Hematopoietic multipotent progenitor cell treated with erythropoietin and hydrocortisone succinate and interleukin-3 and kit ligand, for 15 days (in vitro differentiated cells): ENCODE measurements around the gene NAV2.
"Not testable (repeated sequence)": the region's sequence is repeated elsewhere in the genome, so short reads cannot be mapped to it uniquely, and the experiment has no call there.

Source experiments
- DNase-seq: peaks from one replicate; pipeline ENCODE4 v3.0.0-alpha.2; 2015; ENCODE audit warnings: low spot score

Gene NAV2

DNA sequence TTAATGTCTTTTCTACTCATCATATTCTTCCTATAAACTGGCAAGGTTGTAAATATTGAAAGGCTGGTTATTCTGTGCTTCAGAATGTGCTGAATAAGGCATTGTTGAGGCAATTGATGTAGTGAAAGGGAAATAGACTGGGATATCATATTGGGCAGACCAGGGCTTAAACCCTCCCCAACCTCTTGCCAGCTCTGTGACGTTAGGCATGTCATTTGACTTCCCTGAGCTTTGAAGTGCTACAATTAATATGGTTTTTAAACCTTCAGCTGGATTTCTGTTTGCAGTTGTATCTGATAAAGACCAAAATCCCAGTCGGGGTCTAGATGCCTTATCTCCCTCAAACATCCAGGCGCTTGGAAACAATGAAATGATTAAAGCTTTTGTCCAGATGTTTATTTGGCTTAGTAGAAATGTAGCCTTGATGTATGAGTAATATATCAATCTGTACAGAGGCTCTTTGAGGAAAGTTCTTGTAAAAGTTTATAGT, 239.5 kb downstream of the NAV2 start:
- DNase-seq = no peak

DNA sequence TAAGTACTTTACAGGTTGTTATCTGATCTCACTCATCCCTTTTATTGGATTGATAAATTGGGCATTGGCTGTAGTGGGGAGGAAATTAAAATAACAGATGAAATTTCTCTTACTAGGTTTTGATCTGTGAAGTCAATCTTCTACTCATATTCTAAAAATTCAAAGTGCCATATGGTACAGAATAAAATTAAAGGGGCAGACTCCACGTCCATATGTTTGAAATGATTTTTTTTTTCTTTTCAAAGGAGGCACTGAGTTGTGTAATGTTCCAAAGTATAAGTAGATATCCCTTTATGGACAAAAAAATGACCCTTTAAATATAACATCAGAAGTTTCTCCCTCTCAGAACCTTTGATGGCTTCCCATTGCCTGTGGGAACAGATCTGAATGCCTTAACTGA, 240.3 kb downstream of the NAV2 start:
- no peak for DNase-seq

DNA sequence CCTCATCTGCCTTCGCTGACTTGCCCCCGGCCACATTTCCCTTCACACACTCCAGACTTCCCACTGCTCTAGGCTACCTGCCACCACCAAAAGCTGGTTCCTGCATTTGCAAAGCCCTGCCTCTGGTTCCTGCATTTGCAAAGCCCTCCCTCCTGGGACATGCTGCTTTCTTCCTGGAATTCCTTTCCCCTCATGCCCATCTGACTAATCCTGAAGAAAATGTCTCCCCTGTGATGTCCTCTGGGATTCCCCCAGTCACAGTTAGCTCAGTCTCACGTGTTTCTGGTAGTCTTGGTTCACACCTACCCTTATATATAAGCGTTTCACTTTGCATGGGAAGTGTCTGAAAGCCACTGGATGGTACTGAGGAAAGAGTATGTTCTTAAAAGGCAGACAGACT, 240.7 kb downstream of the NAV2 start:
- DNase-seq = no peak

DNA sequence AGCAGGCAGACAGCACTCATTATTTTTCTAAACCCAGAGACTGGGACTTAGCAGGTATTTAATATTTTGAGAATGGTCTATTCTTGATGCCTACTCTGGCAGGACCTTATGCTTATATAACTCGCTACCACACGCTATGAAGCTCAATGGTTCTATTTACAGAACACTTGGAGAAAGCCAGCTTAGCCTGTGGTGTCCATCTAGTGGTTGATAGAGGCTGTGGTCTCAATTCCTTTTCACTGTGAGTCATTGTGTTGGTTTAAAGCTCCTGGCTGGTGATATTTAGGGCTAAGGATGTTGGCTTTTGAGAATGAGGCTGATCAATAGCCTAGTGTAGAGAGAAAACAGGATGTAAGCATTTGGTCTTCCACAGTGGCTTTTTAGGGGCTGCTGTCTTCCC, 241.3 kb downstream of the NAV2 start:
- no peak for DNase-seq

DNA sequence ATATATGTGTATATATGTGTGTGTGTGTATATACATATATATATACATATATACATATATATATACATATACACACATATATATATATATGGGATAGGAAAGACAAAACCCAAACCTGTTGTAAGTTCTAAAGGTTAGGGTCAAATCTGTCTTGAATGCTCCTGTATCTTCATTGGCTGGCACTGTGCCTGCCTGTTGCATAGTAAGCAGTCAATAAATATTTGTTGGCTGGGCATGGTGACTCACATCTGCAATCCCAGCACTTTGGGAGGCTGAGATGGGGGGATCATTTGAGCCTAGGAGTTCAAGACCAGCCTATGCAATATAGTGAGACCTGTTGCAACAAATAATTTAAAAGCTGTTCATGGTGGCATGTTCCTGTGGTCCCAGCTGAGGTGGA, 242.3 kb downstream of the NAV2 start:
- DNase-seq = no peak

DNA sequence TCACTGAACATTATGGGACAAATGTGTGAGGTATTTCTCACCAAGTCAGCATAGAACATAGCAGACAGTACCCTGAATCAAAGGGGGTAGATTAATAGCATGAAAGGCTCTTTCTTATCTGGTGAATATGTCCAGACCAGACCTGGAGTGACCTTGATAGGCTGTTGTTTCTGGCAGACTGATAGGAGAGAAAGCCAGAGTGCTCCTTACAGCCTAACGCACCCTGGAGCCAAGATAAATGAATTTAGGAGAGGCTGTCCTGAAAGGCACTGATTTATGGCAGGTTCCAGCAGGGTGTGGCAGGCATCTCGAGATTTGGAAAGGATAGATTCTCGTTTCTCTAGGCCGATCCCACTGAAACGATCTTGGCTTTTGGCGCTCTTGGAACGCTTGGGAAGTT, 243.0 kb downstream of the NAV2 start:
- DNase-seq = no peak

DNA sequence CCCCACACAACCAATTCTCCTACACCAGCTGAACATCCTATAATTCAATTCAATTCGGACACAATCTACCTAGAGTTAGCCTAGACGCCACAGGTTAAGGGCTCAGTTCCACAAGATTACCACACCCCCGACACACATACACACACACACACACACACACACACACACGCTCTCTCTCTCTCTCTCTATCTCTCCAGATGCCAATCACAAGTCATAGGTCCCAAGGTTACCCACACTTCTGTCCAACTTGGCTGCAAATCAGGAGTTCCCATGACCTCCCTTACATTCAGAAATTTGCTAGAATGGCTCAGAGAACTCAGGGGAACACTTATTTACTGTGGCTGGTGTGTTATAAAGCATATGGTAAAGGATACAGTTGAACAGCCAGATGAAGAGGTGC, 243.6 kb downstream of the NAV2 start:
- DNase-seq = no peak

DNA sequence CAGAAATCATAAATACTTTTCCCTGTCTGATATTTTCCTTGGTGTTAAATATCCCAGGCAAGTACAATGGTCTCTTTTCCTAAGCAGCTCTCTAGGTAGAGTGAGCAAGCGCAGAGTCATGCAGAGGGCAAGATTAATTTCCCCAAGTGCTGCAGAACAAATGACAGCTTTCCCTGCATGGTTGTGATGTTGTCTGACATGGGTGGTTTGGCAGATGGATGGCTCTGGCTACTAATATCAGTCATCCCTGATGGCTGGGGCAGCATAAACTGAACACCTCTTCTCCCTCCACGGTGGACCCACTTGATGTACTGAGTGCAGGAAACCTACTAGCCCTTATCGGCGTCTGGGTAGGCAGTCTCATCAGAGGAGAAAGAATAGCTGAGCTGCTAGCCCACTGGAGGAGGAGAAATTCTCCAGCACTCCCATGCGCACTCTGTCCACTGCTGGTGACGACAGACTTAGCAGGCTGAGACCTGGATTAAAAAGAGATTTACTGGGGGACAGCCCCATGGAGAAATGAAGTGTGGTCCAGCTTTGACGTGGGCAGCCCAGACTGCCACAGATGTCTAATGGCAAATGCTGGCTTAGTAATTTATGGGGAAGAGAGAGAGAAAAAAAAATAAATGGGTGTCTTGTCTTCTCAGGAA, 244.8 kb downstream of the NAV2 start:
- no peak for DNase-seq

DNA sequence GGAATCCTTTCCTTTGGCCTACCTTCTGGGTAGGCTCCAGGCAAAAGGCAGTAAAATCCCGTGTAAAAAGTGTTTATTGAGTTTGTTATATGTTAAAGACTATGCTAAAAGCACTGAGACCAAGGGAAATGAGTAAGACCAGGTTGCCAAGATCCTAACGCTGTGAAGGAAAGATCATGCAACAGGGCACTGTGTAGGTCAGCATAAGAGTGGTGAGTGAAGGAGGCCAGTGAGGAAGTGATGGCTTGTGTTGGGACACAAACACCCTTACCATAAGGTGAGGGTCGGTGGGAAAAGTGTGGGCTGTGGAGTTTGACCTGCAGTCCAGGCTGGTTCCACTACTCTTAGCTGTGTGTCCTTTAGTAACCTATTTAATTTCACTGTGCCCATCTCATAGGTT, 245.6 kb downstream of the NAV2 start:
- DNase-seq = no peak

DNA sequence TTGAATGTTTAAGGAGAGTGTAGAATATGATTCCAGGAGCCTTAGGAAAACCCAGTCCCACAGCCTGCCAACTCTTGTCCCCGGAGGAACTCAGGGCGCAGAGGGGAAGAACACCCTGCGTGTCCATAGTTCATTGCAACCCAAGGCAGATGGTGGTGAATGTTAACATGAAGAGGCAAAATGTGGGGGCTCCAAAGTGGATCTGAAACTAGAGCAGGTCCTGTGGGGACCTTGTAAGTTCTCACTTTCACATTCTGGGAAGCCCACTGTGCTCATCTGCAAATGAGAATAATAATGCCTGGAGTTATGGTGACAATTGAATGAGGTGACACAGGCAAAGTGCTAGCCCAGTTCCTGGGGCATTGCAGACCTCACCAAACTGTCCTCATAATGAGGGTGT, 246.6 kb downstream of the NAV2 start:
- no peak for DNase-seq

DNA sequence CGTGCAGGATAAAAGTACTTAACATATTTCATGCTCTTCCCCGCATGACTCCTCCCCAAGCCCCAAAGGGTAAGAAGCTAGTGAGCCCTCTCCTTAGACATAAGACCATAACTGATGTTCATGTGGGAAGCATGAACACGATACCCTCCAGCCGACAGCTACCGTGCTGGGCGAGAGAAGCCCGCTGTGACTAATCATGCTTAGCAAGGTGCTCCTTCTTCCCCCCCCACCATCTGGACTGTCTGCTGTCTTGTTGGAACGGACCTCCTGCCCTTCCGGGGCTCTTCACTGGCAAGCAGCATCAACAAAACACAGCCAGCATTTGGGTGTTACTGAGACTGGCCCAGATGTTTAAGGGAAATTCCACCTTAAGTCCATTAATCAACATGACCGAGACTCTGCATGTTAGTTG, 247.0 kb downstream of the NAV2 start:
- no peak for DNase-seq

DNA sequence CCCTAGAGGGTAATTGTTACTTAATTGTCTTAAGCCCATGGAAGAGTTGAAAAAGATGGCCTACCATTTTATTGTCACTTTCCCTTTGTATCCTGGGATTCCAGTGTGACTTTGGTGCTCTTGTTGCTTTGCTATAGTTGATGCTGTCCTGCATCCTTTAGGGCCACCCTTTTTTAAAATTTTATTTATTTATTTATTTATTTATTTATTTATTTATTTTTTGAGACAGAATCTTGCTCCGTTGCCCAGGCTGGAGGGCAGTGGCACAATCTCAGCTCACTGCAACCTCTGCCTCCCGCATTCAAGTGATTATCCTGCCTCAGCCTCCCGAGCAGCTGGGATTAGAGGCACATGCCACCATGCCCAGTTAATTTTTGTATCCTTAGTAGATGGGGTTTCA, 247.8 kb downstream of the NAV2 start:
- not testable (repeated sequence) for DNase-seq

DNA sequence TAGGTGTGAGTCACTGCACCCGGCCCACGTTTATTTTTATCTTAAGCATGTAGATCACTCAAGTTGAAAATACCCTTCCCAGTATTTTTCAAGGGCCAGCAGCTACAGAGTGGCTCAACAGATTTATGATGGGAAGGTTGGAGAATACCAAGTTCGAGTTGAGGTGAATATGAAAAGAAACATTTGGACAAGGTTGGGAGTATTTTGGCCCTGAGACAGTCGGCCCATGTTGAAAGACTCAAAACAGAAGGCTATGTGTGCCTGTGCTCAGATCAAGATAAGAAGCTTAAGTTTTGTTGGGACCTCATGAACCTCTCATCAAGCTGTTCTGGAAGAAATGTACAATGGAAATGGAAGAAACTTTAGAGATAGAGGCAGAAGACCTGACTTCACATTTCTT, 248.6 kb downstream of the NAV2 start:
- DNase-seq = no peak

DNA sequence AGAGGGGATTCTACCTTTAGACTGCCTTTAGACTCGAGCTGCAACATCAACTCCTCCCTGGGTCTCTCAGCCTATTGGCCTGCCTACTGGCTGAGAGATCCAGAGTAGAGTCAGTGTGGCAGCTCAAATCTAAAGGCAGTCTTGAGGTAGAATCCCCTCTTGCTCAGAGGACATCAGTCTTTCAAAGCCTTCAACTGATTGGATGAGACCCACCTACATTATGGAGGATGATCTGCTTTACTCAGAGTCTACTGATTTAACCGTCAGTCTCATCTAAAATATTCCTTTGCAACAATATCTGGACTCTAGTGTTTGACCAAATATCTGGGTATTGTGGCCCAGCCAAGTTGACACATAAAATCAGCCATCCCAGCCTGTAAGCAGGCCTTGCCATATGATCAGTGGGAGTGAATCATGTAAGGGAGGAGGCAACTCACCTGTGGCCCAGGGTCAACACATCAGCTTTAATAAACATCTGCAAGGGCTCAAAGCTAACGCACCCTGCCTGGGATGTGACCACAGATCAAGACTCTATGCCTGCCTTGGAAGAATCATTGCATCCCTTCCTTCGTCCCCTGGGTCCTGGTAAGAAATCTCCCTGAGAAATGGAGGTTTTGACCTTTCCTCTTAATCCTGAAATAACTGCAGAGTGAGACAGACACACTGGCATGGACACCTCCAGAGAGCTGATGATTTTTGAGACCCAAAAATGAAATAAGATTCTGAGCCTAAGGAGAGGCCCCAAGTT, 249.6 kb downstream of the NAV2 start:
- no peak for DNase-seq

DNA sequence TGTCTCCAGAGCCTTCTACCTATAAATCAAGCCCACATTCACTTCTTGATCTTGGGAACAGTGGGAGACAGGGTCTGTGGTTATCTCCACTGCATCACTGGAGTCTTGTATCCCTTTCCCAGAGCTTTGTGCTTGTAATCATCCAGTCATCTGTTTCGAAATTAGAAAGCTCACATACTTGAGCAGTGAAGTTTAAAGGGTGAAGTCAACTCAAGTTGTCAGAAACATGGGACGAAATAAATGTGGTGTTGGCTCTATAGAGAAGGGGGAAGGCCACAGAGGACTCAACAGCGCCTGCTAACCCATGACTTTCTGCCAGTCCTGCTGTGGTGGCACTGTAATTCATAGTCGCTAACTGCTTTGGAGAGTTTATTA, 250.2 kb downstream of the NAV2 start:
- no peak for DNase-seq

DNA sequence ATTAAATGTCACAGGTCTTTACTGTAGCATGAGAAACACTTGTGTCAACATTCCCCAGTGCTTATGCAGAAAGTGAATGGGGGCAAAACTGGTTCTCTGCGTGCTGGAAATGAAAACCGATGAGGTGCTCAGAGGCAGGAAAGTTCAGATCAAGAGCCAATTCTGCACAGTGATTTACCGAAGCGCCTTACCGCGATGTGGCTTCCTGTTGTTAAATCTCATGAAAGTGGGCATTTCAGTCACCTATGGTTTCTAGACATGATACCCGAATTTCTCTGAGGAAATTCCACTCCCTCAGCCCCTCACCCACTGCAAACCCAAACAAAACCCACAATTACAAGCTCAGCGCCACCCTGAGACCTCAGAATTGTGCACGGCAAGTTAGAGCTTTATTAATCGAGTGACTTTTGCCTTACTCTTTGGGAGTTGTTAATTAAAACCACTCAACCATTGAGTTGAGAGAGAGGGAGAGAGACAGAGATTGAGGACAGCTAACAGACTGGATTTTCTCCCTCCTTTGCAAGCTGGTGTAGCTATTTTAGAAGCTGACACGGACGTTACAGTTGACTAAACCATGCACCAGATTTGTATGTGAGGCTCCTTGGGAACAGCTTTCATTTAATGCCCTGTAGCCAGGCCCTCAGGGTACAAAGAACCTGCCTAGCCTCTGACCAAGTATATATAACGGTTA, 251.2 kb downstream of the NAV2 start:
- no peak for DNase-seq

DNA sequence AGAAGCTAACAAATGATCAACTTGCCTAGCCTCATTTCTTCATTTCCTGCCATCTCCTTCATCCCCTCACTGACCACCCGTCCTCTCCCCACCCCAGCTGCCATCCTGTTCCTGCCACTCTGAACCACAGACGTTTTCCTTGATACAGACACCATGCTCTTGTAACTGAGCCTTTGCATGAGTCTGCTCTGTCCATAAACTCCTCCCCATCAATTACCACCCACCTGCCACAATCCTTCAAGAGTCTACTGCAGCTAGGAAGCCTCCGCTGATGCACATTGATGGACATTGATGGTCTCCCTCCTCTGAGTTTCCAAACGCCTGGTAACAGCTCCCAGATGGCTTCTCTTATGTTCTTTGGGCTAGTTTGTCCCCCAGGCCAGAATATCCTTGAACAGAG, 253.8 kb downstream of the NAV2 start:
- DNase-seq = no peak

DNA sequence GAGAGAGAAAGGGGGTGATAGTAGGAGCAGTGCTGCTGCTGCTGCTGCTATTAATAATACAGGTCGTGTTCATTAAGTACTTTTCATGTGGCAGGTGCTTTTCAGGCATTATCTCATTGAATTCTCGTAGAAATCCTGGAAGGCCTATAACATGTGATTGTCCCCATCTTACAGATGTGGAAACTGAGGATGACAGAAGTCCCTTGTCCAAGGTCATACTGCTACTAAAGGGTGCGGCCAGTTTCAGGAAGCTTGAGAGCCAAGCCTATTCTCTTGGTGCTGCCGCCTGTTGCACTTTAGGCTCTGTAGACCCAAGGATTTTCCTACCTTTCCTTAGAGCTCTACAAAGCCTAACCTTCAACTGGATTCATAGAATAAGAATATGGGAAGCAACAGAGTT, 254.3 kb downstream of the NAV2 start:
- no peak for DNase-seq

DNA sequence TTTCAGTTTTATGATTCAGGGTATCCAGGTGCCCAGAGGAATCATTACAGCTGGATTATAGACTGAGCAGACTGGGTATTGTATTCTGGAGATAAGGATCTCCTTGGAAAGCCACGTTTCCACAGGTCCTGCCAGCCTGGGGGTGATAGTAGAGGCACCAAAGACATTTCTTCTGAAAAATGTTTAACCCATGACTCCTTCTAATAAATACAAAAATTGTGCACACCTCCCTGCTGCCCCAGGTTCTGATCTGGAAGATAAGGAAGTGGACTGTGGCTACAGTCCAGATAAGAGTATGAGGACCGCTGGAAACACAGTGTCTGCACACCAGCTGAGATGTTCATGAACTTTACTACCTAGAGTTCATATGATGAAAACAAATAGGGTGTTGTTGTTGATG, 255.2 kb downstream of the NAV2 start:
- no peak for DNase-seq

DNA sequence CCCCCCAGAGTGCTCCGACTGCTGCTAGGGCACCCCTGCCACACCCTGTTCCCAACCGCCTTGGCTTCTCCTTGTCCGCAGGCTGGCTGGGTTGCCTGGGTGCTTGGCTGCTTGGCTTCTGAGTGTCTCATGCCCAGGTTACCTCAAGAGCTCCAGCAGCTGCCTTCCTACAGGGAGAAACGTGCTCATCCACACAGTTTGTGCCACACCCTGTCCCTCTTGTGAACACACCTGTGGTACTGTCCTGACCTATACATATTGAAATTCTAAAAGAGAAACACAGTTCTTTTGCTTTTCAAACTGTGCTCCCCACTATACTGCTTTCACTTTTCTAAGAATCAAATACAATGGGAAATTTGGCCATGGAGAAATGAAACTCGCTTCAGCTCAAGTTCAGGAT, 256.2 kb downstream of the NAV2 start:
- DNase-seq = no peak

DNA sequence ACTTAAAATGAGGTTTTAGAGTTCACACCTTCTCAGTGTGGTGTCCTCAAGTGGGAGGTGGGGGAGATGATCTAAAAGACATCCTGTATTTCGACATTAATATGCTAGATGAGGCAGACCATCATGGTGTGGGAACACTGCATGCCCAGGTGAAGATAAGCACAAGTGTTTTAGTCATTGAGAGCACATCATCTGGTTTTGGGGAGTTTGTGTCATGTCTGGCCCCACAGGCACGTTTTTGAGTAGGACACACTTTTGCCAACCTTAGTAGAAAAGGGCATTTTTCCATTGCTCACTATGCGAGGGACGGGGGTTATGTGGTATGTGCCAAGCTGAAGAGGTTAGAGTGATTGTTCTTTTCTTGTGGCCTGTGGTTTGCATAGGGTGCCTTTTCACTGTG, 258.3 kb downstream of the NAV2 start:
- no peak for DNase-seq

DNA sequence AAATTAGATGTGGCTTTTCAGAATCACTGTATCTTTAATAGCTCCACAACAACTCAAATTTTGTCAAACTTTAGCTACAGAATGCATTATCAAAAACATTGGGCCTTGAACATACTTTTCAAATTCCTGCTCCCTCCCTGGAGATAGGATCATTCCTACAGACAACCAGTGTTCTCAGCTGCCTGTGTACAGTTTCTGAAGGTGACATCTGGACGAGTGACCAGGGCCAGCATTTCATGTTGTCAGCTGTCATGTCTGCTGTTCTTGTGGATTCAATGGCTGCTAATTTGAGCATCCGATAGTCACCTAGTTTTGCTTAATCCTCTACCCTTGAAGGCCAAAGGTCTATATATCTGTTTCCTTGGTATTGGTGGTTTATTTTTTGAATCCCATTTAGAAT, 259.5 kb downstream of the NAV2 start:
- no peak for DNase-seq

DNA sequence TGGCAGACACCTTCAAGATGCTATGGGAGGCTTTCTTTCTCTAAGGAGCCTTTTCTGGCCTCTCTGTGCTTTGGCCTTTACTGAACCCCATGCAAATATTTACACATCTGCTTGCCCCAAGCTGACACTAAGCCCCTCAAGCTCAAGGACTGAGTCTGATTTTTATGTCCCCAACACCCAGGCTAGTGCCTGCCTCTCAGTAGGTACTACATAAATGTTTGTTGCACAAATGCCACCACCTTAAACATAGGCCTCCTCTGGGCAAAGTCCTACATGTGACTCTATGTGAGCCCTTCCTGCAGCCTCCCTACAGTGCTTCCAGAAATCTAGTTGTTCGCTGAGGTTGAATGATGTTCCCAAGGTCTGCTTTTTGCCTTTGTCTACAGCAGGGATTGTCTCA, 260.0 kb downstream of the NAV2 start:
- DNase-seq = no peak
